Lung microvascular endothelial cell (primary cell): Measurements from ENCODE around the gene CYTH1. TPM values are rescaled to one million over a fixed set of nuclear protein-coding genes. Genes with fewer than 3 reads are reported as not detected.

Experiments used
- DNase-seq, 2 donors: peaks; one replicate each; pipeline versions ENCODE4 v3.0.0 to v3.0.0-alpha.2; 2010; ENCODE audit warnings: low read depth in 2 of 2
- total RNA-seq: library from RNA; depleted of rRNA; stranded (reverse); fragments of >200 nt; gene quantifications from 2 replicates; pipeline ENCODE4 v1.2.1, GENCODE V29; 2014

CYTH1 gene, protein sequence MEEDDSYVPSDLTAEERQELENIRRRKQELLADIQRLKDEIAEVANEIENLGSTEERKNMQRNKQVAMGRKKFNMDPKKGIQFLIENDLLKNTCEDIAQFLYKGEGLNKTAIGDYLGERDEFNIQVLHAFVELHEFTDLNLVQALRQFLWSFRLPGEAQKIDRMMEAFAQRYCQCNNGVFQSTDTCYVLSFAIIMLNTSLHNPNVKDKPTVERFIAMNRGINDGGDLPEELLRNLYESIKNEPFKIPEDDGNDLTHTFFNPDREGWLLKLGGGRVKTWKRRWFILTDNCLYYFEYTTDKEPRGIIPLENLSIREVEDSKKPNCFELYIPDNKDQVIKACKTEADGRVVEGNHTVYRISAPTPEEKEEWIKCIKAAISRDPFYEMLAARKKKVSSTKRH
- 16.3 and 20.8 TPM in 2 replicates for total RNA-seq

DNA sequence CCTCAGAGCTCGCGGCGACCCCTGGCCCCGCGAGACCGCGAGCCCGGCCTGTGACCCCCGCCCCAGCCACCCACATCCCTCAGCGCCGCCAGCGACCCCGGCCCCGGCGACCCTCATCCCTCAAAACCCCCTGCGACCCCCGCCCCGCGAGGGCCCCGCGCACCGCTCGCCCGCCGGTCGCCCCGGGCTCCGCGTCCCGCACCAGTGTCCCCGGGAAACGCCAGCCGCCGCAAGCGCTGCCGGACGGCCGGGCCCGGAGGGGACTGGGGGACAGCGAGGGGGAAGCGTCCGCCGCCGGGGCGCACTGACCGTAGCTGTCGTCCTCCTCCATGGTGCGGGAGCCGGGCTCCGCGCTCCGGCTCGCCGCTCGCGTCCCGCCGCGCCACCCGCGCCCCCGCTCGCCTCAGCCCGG lies at the start of gene CYTH1:
CYTH1 (minus strand) TSS at position 381 of the 412 bp plus-strand sequence; CDS start at position 331, 50 bp downstream.
- no peak for DNase-seq

DNA sequence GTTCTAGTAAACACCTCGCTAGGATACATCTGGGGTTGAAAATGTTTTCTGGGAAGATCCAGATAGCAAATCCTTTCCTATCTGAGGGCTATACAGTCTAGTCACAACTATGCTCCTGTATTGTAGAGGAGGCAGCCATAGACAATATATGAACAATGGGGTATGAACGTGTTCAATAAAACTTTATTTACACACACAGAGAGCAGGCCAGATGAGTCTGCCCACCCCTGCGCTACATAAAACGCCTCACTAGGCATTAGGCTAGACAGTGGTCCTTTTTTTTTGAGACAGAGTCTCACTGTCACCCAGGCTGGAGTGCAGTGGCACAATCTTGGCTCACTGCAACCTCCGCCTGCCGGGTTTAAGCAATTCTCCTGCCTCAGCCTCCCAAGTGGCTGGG lies 47.4 kb upstream of the CYTH1 start:
- DNase-seq, result no peak

DNA sequence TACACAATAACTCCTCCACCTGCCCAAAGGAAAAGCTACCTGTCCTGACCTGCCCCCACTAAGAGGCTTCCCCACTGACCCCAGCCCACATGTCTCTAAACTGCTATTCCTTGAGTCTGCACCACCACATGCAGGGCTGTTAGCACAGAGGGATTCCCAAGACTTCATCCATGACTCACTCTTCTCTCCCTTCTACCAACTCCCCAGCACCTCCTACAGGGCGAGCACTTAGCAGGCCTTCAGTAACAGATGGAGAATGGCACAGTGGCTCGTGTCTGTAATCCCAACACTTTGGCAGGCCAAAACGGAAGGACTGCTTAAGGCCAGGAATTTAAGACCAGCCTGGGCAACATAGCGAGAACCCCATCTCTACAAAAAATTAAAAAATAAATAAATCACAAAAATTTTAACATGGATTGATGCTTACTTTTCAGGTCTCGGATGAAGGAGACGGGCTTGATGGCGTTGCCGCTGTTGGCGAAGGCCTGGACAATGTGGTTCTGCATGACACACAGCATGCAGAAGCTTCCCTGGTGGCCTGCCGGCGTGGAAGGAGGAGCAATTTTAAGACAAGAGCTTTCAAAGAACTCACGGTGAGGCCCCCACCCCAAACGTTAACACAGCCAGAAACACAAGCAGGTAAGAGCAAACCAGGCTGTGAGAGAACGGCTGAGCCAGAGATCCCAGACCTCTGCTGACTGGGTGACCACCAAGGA lies 46.6 kb upstream of the CYTH1 start:
- peak in 1 of 2 donors; percentile 71 for DNase-seq

DNA sequence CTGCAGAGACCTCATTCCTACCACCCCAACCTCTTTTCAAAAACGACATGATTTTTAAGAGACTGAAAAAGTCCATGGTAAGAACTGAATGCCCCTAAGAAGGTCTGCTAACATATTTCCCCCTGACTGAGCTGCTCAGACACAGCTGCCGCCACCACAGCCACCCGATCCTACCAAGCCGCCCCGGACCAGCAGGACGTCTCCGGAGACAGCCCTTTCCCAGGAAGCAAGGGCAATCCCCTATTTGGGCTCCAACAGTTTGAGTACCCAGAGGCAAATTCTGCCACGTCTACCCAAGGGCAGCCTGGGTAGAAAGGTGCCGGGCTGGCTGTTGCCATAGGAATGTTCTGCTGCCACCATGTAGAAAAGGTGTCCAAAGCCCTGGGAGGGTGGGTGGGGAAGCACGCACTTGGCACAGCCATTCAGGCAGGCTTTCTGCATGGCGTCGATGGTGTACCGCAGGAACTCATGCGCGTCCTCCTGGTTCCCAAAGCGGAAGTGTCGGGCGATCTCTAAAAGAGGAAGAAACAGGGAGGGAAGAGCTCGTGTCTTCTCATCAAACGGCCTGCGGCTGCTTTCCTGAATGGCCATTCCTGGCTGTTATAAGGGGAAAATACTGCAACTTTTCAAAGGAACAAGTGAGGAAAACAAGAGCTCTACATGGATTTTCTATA lies 44.9 kb upstream of the CYTH1 start:
- no peak for DNase-seq

DNA sequence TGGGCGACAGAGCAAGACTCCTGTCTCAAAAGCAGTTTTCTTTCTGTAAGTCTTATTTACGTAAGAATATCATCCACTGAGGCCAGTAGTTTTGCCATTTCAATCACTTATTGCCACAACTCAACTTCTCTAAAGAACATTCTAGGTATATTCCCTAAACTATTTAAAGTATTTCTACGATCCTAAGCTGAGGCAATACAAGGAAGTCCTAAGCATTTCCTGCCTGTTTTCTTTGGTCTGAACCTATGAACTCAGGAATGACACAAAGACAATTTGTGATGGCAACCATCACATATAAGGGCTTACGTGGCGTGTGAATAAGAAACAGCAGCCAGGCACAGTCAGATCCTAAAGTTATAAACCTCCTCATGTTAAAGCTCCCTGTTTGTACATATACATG lies 44.3 kb upstream of the CYTH1 start:
- peak in 1 of 2 donors; percentile 67 for DNase-seq

DNA sequence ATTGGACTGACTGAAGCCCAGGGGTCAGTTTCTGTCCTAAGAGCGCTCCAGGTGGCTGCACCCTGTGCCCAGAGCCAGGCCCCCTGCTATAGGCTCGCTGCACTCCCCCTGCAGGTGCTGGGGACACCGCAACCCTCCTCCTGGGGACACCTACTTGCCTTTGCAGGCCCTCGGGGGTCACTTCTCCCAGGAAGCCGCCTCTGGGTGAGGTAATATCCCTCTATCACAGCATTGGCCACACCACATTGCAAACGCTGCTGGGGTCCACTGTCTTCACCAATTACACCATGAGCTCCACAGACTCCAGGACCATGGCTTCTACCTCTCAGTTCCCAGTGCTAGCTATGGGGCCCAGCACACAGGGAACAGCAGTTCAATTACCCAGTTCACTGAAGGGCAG lies 43.6 kb upstream of the CYTH1 start:
- DNase-seq, result no peak

DNA sequence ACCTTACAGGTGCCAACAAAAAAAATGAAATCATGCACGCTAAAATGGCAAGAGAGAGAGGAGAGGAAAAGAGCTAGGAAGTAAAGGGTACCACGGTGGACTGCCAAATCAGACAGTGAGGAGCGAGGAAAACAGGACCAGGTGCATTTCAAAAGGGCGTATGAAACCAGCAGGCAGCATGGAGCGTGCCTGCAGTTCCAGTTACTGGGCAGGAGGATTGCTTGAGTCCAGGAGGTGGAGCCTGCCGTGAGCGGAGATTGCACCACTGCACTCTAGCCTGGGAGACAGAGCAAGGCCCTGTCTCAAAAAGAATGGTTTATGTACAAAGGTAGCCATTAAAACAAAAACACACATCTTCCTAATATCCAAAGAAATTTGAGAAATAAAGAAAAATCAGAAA lies 42.2 kb upstream of the CYTH1 start:
- DNase-seq, result no peak

DNA sequence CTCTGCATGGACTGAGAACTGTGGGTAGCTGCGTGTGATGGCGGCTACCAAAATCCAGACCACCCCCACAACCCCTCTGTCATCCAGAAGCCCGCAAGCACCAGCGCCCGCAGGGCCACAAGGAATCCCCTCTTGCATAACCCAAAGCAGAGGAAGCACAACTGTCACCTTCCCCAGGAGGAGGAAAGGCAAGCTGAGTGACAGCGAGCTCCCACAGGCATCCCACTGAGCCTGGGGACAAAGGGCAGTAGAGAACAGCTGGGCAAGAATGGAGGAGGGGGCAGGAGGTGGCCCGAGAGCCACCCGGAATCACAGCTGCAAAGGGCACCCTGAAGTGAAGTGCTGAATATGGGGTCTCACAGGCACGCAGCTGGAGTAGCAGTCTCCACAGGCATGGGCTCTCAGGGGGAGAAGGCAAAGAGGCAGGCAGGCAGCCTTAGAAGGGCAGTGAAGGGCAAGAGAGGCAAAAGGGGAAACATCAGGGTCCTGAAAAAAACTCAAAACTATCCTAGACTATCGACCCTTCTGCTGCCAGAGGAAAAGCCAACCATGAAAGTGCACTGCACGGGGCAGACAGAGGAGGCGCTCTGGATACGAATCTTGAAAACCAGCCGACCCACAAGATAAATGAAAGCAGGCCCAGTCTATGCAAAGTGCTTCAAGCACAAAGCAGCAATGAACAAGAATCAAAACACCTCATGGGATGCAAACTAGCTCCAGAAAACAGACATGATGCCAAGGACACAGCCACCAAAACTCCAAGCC lies 41.4 kb upstream of the CYTH1 start:
- no peak for DNase-seq

DNA sequence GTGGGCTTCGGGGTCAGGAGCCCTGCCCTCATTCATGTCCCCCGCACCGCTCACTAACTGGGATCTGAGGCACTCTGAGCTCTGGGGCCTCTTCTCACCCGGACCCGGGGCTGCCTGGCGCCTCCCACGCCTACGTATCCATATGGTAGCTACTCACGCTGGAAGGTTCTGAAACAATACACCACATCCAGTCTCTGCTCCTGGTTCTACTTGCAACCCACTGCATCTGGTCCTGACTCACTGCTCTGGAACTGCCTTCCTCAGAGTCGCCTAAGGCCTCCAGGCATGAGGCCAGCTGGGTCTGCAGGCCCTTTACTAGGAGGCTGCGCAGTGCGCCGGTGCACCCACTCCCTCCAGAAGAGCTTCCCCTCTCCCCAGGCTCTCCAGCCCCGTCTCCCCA lies 40.5 kb upstream of the CYTH1 start:
- peak in 1 of 2 donors; percentile 61 for DNase-seq

DNA sequence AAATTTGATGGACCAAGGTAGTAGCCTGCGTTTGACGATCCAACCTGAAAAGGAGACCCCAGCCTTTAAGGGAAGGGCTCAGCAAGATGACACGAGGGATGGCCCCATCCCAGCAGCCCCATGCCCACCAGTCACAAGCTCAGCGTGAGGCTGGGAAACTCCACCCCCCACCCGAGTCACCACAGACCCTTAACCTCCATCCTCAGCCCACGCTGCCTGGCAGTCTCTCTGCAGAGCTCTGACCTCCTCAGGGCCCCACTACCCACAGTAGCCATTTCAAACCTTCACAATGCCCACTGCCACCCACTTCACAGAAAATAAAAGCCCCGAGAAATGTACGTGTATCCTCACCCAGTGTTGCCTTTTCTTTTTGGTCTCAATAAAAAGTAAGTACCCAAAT lies 39.9 kb upstream of the CYTH1 start:
- DNase-seq, result no peak

DNA sequence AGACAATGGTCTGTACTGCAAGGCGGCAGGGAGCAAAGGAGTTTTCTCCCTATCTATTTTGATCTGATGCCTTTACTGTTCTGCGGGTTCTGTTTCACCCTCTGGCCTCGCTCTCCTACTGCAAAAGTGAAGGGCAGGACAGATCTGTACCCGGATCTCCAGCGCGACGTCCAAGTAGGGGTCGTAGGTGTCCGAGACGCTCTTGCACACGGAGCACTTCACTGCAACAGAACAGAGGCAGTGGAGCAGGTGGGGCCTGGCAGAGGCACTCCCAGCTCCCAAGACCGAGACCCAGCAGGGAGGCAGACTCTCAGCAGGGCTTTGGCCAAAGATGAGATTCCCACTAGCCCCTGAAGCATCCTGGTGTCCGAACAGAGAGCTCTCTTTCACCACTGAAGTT lies 38.8 kb upstream of the CYTH1 start:
- DNase-seq, result no peak

DNA sequence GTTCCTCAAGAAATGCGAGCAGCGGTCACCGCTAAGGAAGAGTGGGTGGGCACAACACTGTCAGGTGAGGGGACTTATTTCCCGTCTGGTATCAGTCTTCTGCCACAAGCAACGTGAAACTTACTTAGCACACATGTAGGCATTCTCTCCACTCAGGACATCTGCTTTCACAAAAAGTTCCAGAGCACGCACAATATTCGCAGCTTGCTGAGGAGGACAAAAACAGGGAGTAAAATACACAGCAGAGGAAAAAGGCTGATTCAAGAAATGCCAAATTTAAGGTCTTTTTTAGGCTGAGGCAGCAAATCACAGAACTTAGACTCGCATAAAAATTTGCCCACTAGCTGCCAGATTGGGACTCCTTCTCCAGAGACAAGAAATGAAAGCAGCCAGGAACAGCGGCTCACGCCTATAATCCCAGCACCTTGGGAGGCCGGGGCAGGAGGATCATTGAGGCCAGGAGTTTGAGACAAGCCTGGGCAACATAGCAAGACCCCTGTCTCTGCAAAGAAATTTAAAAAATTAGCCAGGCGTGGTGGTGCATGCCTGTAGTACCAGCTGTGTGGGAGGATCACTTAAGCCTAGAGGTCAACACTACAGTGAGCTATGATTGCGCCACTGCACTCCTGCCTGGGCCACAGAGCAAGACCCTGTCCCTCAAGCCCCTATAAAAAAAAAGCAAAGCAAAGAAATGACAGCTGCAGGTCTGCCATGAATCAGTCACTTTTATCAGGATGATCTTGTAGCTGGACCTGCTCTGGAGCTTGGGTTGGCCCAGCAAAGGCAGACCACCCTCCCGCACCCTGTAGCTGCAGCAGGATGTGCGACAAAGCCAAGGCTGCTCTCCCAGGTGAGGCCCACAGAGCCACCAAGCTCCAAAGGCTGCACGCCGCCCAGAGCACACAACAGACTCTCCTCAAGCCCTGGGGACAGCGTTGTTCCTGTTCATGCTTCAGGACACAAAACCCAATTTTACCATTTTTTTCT lies 38.0 kb upstream of the CYTH1 start:
- DNase-seq, result no peak

DNA sequence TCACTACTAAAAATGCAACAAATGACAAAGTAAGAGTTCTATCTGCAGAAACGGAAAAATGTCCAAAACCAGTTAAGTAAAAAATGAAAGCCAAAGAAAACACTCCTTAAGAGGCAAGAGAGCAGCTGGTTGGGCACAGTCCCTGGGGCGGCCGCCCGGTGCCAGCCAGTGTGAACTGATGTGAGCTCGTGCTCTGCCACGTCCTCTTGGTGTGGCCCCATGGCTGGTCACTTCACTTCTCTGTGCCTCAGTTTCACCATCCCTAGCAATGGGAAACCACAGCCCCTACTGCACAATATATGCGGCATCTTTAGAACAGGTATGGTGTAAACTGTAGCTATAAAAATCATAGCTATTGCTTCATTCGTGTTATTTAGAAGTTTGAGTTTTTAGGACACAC lies 37.3 kb upstream of the CYTH1 start:
- peak in 1 of 2 donors; percentile 10 for DNase-seq

DNA sequence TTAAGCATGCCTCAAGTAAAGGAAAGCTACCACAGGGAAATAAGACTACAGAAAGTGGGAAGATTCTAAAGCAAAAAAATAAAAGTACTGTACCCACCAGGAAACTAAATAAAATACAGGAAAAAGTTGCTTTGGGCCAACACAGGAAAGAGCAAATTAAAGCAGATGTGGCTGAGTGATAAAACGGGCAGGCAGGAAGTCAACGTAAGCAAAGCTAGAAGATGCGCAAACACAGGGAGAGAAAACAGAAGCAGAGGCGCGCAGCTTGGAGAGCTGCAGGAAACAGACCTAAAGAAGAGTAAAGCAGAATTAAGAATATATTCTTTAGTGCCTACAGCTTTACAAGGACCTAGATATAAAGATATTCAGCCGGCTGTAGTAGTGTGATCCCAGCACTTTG lies 36.9 kb upstream of the CYTH1 start:
- DNase-seq, result peak; percentile 90 to 92

DNA sequence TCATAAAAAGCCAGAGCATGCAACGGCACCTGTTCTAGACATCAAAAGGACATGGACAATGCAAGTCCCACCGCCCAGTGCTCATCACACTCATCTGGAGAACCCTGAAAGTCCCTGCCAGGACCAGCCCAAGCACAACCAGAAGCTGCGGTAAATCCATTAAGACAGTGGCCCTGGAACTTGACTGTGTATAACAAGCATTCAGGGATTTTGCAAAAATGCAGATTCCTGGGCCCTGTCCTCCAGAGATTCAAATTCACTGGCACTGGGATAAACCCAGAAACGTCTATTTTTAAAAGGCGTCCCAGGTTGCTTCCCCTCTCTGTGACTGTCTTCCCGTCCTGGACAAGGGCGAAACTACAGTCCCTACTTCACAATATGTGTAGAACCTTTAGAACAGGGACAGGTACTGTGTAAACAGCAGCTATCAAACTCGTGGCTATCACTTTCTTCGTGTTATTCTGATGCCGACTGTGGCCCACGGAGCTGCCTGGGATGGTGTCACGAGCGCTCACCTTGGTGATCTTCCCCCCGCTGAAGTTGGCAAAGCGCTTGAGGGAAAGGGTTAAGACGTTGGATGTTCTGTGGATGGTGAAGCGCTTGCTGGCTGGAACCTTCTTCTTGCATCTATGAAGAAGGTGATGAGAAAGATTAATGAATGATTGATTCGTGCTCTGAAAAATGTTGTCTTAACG lies 36.2 kb upstream of the CYTH1 start:
- DNase-seq, result peak in 1 of 2 donors; percentile 7

DNA sequence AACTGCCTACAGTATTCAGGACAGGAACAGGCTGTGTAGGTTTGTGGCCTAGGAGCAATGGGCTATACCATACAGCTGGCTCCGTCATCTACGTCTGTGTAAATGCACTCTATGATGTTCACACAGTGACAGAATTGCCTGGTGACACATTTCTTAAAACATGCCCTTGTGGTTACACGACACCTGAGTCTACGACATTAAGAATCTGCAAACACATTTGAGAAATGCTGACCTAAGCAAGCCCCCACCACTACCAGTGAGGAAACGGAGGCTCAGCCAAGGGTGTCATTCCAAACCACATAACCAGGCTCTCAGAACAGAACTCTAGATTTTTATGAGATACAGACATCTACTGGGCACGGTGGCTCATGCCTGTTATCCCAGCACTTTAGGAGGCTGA lies 35.0 kb upstream of the CYTH1 start:
- no peak for DNase-seq

DNA sequence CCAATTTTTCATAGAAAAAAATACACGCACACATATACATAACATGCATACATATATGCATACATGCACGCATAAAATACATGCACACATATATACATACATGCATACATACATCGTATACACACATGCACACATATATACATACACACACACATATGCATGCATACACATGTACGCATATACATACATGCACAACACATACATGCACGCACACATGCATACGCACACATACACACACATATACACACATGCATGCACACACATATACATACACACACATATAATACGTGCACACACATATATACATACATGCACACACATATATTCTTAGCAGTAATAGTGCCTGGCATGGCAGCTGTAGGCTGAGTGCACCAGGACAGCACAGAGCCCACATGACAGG lies 33.6 kb upstream of the CYTH1 start:
- DNase-seq, result no peak

DNA sequence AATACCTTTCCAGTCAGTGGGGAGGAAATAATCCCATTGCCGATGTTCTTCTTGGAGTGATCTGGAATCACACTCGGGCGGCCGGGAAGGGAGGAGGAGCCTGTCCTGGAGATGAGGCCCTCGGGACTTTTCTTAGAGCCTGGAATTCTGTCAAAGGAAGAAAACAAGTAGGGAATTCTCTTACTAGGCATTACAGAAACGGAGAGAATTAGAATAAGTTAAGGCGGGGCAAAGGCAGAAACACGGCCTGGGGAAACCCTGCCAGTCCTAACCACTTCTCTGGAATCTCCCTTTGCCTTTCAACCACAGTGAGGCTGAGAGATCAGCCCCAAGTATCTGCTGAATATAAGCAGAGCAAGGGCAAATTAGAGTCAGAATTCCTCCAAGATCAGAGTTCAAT lies 30.8 kb upstream of the CYTH1 start:
- no peak for DNase-seq

DNA sequence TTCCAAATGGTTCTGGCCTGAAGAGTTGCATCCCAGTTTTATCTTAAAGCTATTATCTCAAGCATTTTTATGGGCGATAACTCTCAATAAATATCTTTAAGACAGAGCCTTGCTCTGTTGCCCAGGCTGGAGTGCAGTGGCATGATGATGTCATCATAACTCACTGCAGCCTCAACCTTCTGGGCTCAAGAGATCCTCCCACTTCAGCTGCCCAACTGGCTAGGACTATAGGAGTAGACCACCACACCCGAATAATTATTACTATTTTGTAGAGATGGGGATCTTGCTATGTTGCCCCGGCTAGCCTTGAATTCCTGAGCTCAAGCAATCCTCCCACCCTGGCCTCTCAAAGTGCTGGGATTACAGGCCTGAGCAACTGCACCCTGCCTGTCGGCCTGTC lies 26.1 kb upstream of the CYTH1 start:
- DNase-seq, result no peak

DNA sequence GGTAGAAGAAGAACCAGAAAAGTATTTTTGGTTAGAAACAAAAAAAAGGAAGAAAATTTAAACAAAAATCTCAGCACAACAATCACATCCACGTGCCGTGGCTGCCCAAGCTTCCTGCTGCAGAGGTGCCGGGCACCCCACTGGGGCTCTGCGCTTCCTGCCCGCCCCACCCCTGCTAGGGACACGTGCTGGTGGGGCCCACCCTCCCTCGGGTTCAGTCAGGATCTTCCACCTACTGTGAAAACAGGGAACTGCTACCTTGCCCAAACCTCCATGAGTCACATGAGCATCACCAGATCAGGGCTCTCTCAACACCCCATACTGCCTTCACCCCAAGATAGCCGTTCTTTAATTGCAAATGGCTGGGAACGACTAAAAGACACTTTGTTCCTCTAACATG lies 24.4 kb upstream of the CYTH1 start:
- no peak for DNase-seq
